Left lung (tissue), 10 donors: ENCODE data around the gene SLC25A21. TPM values are rescaled to one million over a fixed set of nuclear protein-coding genes. Genes with fewer than 3 reads are reported as not detected.
A peak's percentile ranks its signal among the peaks of the same experiment; 100 is the strongest.
"Not testable (repeated sequence)": the region's sequence is repeated elsewhere in the genome, so short reads cannot be mapped to it uniquely, and the experiment has no call there.

Experiments used
- ATAC-seq: fragments of 200-7000 bp; cut with Tn5 transposase; one replicate; pipeline ENCODE4 v1.9.1; 2020; ENCODE audit warnings: moderate library complexity
- DNase-seq, 4 donors: peaks; one replicate each; pipeline ENCODE4 v3.0.0-alpha.2; 2013 to 2020
- H3K27ac ChIP-seq, 2 donors: fragments of 200-600 bp; sonication (generic) in 1 of 2; one replicate each; pipeline versions ENCODE4 v1.5.0 to v1.8.0; 2020 to 2021
- H3K27me3 ChIP-seq, 2 donors: fragments of 200-600 bp; sonication (generic) in 1 of 2; one replicate each; pipeline versions ENCODE4 v1.5.0 to v1.8.0; 2020 to 2021
- H3K36me3 ChIP-seq, 2 donors: fragments of 200-600 bp; sonication (generic) in 1 of 2; one replicate each; pipeline versions ENCODE4 v1.5.0 to v1.8.0; 2020 to 2021
- H3K4me1 ChIP-seq, 2 donors: fragments of 200-600 bp; one replicate each; pipeline ENCODE4 v1.8.0; 2021
- H3K4me3 ChIP-seq, 2 donors: fragments of 200-600 bp; sonication (generic) in 1 of 2; one replicate each; pipeline versions ENCODE4 v1.5.0 to v1.8.0; 2020 to 2021; ENCODE audit warnings: mild to moderate bottlenecking in 1 of 2
- H3K9me3 ChIP-seq, 2 donors: fragments of 200-600 bp; sonication (generic) in 1 of 2; one replicate each; pipeline versions ENCODE4 v1.5.0 to v1.8.0; 2020 to 2021
- CTCF ChIP-seq, 2 donors: fragments of 200-600 bp; sonication (generic) in 1 of 2; IDR thresholded peaks; one replicate each; pipeline versions ENCODE4 v1.5.0 to v1.8.0; 2021; ENCODE audit warnings: antibody characterized with exemption in 2 of 2
- intact Hi-C, 2 donors: fragments of 100-400 bp; cut with DNase I; formaldehyde crosslinking; loops; one replicate each; pipeline versions ENCODE4 v1.11.2 to v1.14.2; 2022
- polyA plus RNA-seq, 6 donors: library from polyadenylated mRNA; unstranded; fragments of 120-200 nt; gene quantifications; one replicate each; pipeline ENCODE4 v1.2.1, GENCODE V29; 2013; ENCODE audit not compliant: insufficient read length in 6 of 6
- total RNA-seq, 2 donors: library from RNA; stranded (reverse); fragmentation: NEBNext Ultra II Directional; extraction: Animal tissue kit (Norgen Biotek cat#: 25700); gene quantifications; one replicate each; pipeline ENCODE4 v1.2.1, GENCODE V29; 2021
- donor health status: DM: no; HTN: yes; CAD: no.
- donor health status: DM: no; HTN: no; CAD: no.

Gene SLC25A21
- total and polyA plus RNA-seq, 8 donors: 0.47 to 3.7 (median 2.7) TPM

DNA sequence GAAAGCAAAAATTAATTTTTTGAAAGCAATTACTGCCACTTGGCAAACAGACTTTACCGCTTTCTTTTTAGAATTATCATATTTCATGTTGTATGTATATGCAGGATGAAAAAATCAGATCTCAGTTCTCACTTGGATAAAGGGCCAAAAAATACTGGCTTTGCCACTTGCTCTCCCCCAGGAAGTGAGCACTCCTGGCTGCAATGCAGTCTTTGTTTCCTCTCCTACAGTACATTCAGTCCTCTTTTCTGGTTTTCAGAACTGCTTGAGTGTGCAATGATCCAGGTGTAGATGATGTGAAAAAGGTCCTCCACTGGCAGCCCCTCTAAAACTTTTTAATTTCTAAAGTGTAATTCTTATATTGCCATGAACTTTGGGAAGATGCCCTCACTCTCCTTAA, 183.4 kb downstream of the SLC25A21 start:
- Histone ChIP-seq H3K4me3 (no peak overlapping the region), H3K36me3 (no peaks in the 10 kb centered on the region), H3K27ac (no peak overlapping the region), H3K4me1 (no peaks in the 10 kb centered on the region), H3K9me3 (peaks cover 0 to 2% of the 10 kb centered on the region in 2 donors), H3K27me3 (no peaks in the 10 kb centered on the region)
- no peak for DNase-seq
- ATAC-seq: no peak
- intact Hi-C loops: no loop called here
- no peak for TF ChIP-seq CTCF (IDR thresholded peaks at IDR 0.05)

GRCh38 chr14:36988568-36988967, 183.8 kb downstream of the SLC25A21 start:
- Histone ChIP-seq H3K36me3 (no peaks in the 10 kb centered on the region), H3K9me3 (peaks cover 0 to 2% of the 10 kb centered on the region in 2 donors), H3K27ac (no peak overlapping the region), H3K4me1 (no peaks in the 10 kb centered on the region), H3K27me3 (no peaks in the 10 kb centered on the region), H3K4me3 (no peak overlapping the region)
- ATAC-seq (no peak), DNase-seq (no peak)
- no peak for TF ChIP-seq CTCF (IDR thresholded peaks at IDR 0.05)
- intact Hi-C loops: no loop called here

DNA sequence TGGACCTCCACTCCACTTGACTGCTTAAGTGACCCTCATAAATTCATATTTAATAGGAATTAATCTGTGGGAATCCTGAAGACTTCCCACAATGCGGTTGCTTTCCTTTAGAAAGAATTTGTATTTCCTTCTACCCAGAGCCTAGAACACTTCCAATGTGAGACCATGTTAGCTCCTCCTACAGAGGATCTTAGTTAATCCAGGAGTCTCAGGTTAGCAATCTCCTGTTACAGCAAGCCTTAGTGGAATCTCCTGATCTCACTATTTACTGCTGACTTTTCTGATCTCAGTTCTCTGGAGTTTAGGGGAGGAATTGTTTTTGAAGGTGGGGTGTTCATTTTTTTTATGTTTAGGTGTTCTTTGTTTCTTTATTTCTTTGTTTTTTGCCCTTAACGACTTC, 186.0 kb downstream of the SLC25A21 start:
- H3K27me3 ChIP-seq: no peaks in the 10 kb centered on the region
- ATAC-seq (no peak), DNase-seq (no peak)
- no peaks in the 10 kb centered on the region for H3K4me1 ChIP-seq
- peaks cover 0 to 2% of the 10 kb centered on the region in 2 donors for H3K9me3 ChIP-seq
- H3K36me3 ChIP-seq: no peaks in the 10 kb centered on the region
- no peak overlapping the region for H3K4me3 ChIP-seq
- no peak for TF ChIP-seq CTCF (IDR thresholded peaks at IDR 0.05)
- no peak overlapping the region for H3K27ac ChIP-seq
- intact Hi-C loops: no loop called here

DNA sequence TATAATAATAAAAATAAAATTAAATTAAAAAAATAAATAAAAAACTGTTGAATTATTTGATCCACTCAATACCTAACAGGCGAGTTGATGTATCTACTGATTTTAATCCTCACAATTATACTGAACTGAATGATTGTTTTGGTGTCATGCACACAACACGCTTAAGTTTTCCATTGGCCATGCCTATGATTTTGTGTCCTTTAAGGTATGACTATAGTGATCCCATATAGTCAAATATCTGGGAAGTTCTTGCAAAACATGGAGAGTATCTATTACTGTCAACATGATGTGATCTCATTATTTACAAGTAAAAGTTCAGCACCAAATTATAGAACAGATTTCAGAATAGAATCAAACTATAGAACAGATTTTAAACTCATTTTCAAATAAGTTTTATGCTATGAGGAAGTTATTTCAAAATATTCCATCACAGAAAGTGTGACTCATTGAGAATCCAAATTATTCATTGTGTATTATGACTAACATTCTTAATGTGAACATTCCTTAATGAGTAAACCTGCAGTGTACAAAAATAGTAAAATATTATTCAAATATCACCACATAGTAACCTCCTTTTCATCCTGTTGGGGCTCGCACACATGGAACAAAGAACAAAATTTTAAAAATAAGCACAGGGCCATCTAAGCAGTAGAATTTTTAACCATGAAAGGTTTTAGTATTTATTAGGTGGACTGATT, 190.4 kb downstream of the SLC25A21 start:
- Histone ChIP-seq H3K4me1 (no peaks in the 10 kb centered on the region), H3K4me3 (no peak overlapping the region), H3K27ac (peak overlapping the region in 1 of 2 donors; percentile 4), H3K9me3 (peaks cover 0 to 6% of the 10 kb centered on the region in 2 donors), H3K36me3 (no peaks in the 10 kb centered on the region), H3K27me3 (no peaks in the 10 kb centered on the region)
- intact Hi-C loops: no loop called here
- no peak for TF ChIP-seq CTCF (IDR thresholded peaks at IDR 0.05)
- peak; percentile 77 for ATAC-seq
- no peak for DNase-seq

DNA sequence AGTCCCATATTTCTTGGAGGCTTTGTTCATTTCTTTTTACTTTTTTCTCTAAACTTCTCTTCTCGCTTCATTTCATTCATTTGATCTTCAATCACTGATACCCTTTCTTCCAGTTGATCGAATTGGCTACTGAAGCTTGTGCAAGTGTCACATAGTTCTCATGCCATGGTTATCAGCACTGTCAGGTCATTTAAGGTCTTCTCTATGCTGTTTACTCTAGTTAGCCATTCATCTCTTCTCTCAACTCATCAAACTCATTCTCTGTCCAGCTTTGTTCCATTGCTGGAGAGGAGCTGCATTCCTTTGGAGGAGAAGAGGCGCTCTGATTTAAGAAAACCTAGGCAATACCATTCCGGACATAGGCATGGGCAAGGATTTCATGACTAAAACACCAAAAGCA, 192.0 kb downstream of the SLC25A21 start:
- H3K4me1 ChIP-seq, H3K36me3 ChIP-seq, ATAC-seq, H3K9me3 ChIP-seq, H3K27me3 ChIP-seq, DNase-seq, intact Hi-C loops, H3K27ac ChIP-seq, H3K4me3 ChIP-seq: not testable (repeated sequence)

- TF ChIP-seq CTCF (IDR thresholded peaks at IDR 0.05): no peak
- intact Hi-C loops: no loop called here
- no peaks in the 10 kb centered on the region for H3K27me3 ChIP-seq
- ATAC-seq: no peak
- peaks cover 0 to 6% of the 10 kb centered on the region in 2 donors for H3K9me3 ChIP-seq
- H3K4me3 ChIP-seq: no peak overlapping the region
- no peak for DNase-seq
- H3K27ac ChIP-seq: no peak overlapping the region
- H3K4me1 ChIP-seq: no peaks in the 10 kb centered on the region
- no peaks in the 10 kb centered on the region for H3K36me3 ChIP-seq
These were observed 192.5 kb downstream of the SLC25A21 start for GRCh38 chr14:36979863-36980262.
